ENCODE results near the gene POC1B. TPM values are rescaled to one million over a fixed set of nuclear protein-coding genes. Genes with fewer than 3 reads are reported as not detected.

POC1B gene
- total and polyA plus RNA-seq, 12 donors, result 3.3 to 18.5 (median 11.8) TPM

DNA sequence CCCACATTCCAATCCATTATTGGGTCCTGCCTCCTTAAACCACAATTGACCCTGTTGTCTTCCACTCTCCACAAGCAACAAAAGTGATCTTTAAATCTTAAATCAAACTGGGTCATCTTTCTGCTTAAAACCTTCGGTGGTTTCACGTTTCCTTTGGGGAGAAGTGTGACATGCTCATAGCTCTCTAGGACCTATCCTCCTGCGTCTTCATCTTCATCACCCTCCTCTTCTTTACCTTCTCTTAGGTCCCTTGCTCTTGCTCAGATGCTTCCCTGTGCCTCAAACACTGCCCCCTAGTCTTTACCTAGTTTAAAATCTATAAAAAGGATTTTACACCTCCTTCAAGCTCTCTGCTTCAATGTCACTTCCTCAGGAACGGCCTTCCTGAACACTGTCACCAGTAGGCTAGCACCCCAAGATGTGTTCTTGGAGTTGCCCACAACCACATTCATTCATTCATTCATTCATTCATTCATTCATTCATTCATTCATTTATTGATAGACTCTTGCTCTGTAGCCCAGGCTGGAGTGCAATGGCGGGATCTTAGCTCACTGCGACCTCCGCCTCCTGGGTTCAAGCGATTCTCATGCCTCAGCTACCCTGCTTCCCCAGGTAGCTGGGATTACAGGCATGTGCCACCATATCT is 48.1 kb downstream of the POC1B start:
- intact Hi-C loops (cut with DNase I), result loop anchor here in 1 of 2 donors (10.0 kb wide), 1 partner anchor 47 kb away; the partner anchor contains the start of genes GALNT4 and POC1B
- Histone ChIP-seq H3K27me3 (no peaks in the 10 kb centered on the region), H3K36me3 (replicated peaks in 1 of 2) (no peaks in the 10 kb centered on the region), H3K27ac (no peak overlapping the region), H3K4me1 (replicated peaks in 1 of 2) (peaks cover 0 to 4% of the 10 kb centered on the region in 2 donors), H3K4me3 (no peak overlapping the region), H3K9me3 (replicated peaks in 1 of 3) (no peaks in the 10 kb centered on the region)
- 90 to 96% (median 91%) methylated on average over 8 of the region's 8 CpGs for WGBS, 4 donors
- DNase-seq, result no peak
- TF ChIP-seq POLR2A (IDR thresholded peaks at IDR 0.05), result no peak
- TF ChIP-seq, protein P1, sequence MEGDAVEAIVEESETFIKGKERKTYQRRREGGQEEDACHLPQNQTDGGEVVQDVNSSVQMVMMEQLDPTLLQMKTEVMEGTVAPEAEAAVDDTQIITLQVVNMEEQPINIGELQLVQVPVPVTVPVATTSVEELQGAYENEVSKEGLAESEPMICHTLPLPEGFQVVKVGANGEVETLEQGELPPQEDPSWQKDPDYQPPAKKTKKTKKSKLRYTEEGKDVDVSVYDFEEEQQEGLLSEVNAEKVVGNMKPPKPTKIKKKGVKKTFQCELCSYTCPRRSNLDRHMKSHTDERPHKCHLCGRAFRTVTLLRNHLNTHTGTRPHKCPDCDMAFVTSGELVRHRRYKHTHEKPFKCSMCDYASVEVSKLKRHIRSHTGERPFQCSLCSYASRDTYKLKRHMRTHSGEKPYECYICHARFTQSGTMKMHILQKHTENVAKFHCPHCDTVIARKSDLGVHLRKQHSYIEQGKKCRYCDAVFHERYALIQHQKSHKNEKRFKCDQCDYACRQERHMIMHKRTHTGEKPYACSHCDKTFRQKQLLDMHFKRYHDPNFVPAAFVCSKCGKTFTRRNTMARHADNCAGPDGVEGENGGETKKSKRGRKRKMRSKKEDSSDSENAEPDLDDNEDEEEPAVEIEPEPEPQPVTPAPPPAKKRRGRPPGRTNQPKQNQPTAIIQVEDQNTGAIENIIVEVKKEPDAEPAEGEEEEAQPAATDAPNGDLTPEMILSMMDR (IDR thresholded peaks at IDR 0.05), result no peak

DNA sequence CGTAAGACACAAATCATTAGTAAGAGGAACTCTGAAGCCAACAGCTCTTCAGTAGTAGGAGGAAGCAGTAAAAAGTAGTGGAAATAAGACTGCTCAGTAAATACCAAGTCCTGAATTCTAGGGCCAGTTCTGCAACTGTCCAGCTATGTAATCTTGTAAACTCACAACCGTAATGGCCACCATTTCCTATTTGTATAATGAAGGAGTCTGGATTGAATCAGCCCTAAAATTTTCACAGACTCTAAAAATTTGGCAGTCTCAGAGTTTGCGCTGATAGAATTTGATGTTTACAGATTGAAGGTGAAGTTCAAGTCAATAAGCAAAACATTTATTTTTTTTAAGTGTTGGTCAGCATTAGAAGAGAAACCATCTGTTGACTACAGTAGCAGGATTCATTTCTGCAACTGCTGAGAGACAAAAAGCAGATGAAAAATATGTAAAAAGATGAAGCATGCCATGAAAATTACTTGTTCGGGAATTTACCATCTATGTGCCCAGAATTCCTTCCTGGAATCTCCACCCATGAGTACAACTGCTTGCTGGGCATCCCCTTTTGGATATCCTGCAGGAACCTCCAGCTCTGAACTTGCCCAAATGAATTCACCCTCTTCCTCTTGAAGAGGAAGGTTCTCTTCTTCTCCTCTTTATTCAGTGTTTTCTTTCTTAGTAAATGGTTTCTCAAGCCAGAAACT is 48.8 kb downstream of the POC1B start:
- Histone ChIP-seq H3K9me3 (replicated peaks in 1 of 3) (no peaks in the 10 kb centered on the region), H3K36me3 (replicated peaks in 1 of 2) (no peaks in the 10 kb centered on the region), H3K27me3 (no peaks in the 10 kb centered on the region), H3K27ac (no peak overlapping the region), H3K4me3 (no peak overlapping the region), H3K4me1 (replicated peaks in 1 of 2) (peaks cover 0 to 4% of the 10 kb centered on the region in 2 donors)
- 76 to 86% (median 82%) methylated on average over 4 of the region's 4 CpGs for WGBS, 4 donors
- no peak for DNase-seq
- intact Hi-C loops (cut with DNase I), result loop anchor here in 1 of 2 donors (10.0 kb wide), 1 partner anchor 48 kb away; the partner anchor contains the start of genes GALNT4 and POC1B
- TF ChIP-seq, protein P1 (IDR thresholded peaks at IDR 0.05), result no peak
- TF ChIP-seq POLR2A (IDR thresholded peaks at IDR 0.05), result no peak

DNA sequence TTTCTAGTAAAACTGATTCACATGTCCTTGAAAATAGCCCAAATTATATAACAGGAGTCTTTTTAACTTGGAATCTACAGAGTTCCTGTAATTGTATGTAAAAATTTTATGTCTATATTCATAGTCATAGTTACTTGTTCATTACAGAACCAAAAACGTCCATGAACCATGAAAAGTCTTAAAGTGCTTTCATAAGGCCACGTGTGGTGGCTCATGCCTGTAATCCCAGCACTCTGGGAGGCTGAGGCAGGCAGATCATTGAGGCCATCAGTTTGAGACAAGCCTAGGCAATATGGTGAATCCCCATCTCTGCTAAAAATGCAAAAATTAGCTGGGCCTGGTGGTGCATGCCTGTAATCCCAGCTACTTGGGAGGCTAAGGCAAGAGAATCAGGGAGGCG is 49.6 kb downstream of the POC1B start:
- intact Hi-C loops (cut with DNase I), result loop anchor here in 1 of 2 donors (10.0 kb wide), 1 partner anchor 49 kb away; the partner anchor contains the start of genes GALNT4 and POC1B
- Histone ChIP-seq H3K4me1 (replicated peaks in 1 of 2) (no peaks in the 10 kb centered on the region), H3K4me3 (no peak overlapping the region), H3K27ac (no peak overlapping the region), H3K27me3 (no peaks in the 10 kb centered on the region), H3K9me3 (replicated peaks in 1 of 3) (no peaks in the 10 kb centered on the region), H3K36me3 (replicated peaks in 1 of 2) (no peaks in the 10 kb centered on the region)
- DNase-seq, result no peak
- TF ChIP-seq, protein P1 (IDR thresholded peaks at IDR 0.05), result no peak
- TF ChIP-seq POLR2A (IDR thresholded peaks at IDR 0.05), result no peak
- 87 to 92% (median 91%) methylated on average over 3 of the region's 3 CpGs for WGBS, 4 donors

DNA sequence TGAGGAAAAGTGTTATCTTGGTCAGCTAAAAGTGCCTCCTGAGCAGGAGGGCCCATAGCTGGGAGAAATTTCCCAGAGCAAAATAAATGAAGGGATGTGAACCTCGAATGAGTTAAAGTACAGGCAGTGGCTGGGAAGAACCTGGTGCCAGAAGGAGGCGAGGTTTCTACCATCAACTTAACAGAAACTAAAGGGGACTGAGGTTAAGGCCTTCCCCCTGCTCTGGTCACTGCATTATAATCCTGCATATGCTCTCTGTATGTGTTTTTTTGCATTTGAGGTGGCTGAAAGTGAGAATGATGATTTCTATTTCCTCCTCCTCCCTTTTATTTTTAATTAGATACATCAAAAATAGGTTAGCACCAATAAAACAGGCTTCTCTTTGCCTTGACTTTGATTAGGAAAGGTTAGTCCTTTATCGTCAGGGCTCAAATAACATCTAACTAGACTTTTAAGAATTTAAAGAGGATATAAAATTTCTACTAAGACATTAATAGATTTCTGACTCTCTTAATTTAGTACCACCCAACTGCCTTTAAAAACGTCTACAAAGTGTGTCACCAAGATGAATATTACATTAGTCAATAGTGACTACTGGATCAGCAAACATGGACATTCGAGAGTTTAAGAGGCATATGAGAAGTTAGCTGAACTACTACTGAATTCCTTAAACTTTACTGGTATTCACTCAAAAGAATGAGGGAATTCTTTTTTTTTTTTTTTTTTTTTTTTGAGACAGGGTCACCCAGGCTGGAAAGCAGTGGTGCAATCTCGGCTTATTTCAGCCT is 50.5 kb downstream of the POC1B start:
- Histone ChIP-seq H3K27me3 (no peaks in the 10 kb centered on the region), H3K36me3 (replicated peaks in 1 of 2) (no peaks in the 10 kb centered on the region), H3K9me3 (replicated peaks in 1 of 3) (no peaks in the 10 kb centered on the region), H3K27ac (no peak overlapping the region), H3K4me1 (replicated peaks in 1 of 2) (no peaks in the 10 kb centered on the region), H3K4me3 (no peak overlapping the region)
- DNase-seq, result no peak
- 79 to 87% (median 85%) methylated on average over 6 of the region's 6 CpGs for WGBS, 4 donors
- intact Hi-C loops (cut with DNase I), result loop anchor here in 1 of 2 donors (10.0 kb wide), 1 partner anchor 49 kb away; the partner anchor contains the start of genes GALNT4 and POC1B
- TF ChIP-seq, protein P1 (IDR thresholded peaks at IDR 0.05), result no peak
